DMS114 treated with DMSO at 0.1 percent for 48 hours (cell line): ENCODE measurements around the gene CNIH4.
"Not testable (repeated sequence)": the region's sequence is repeated elsewhere in the genome, so short reads cannot be mapped to it uniquely, and the experiment has no call there.

ENCODE experiments used
- DNase-seq: peaks from one replicate; lab custom pipeline; 2025; ENCODE audit not compliant: unreplicated experiment; lab: John Stamatoyannopoulos, UW

CNIH4 gene

DNA sequence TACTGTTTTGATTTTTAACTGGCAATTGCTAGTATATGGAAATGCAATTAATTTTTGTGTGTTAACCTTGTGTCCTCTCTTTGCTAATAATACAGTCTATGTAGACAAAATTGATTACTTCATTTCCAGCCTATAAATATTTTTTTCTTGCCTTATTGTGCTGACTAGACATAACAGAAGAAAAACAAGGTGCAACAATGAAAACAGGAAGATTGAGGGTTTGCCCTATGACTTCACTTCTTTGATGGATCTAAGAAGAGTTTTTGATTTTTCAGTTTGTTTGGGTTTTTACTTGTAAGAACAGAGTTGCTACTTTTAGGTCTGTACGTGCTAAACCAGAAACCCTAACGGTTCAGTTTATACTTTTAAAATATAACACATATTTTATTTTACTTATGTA is 8.5 kb upstream of the CNIH4 start:
- no peak for DNase-seq

DNA sequence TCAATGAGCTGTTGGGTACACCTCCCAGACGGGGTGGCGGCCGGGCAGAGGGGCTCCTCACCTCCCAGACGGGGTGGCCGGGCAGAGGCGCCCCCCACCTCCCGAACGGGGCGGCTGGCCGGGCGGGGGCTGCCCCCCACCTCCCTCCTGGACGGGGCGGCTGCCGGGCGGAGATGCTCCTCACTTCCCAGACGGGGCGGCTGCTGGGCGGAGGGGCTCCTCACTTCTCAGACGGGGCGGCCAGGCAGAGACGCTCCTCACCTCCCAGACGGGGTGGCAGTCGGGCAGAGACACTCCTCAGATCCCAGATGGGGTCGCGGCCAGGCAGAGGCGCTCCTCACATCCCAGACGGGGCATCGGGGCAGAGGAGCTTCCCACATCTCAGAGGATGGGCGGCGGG is 7.0 kb upstream of the CNIH4 start:
- DNase-seq = not testable (repeated sequence)

DNA sequence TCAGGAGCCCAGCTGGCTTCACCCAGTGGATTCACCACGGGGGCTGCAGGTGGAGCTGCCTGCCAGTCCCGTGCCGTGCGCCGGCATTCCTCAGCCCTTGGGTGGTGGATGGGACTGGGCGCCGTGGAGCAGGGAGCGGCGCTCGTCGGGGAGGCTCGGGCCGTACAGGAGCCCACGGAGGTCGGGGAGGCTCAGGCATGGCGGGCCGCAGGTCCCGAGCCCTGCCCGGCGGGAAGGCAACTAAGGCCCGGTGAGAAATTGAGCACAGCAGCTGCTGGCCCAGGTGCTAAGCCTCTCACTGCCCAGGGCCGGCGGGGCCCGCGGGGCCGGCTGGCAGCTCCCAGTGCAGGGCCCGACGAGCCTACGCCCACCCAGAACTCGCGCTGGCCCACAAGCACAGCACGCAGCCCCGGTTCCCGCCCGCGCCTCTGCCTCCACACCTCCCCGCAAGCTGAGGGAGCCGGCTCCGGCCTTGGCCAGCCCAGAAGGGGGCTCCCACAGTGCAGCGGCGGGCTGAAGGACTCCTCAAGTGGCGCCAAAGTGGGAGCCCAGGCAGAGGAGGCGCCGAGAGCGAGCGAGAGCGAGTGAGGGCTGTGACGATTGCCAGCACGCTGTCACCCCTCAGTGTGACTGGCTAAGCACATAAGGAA is 4.1 kb upstream of the CNIH4 start:
- not testable (repeated sequence) for DNase-seq

- no peak for DNase-seq
These were observed 2.4 kb upstream of the CNIH4 start for GRCh38 chr1:224353975-224354925.

DNA sequence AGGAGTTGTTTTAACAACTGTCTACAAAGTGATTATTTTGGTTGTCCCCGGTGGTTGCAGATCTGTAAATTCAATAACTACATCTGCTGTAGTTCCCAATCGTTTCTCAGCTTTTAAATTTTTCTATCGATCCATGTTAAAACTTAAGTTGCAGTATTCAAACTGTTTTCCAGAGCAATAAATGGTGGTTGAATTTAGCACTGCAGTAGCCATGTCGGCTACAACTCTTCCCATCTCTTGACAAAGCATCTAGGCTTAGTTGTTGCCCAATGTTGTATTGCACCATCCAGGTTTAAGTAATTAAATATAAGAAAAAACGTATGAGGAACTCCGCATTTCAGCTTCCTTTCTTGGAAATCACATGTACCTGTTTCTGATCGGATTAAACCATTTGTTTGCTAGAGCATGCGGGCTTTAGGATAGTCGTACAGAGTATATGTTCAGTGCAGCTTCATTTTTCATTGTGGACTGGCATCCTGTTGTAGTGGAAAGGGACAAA is 996 bp downstream of the CNIH4 start:
- DNase-seq = no peak

DNA sequence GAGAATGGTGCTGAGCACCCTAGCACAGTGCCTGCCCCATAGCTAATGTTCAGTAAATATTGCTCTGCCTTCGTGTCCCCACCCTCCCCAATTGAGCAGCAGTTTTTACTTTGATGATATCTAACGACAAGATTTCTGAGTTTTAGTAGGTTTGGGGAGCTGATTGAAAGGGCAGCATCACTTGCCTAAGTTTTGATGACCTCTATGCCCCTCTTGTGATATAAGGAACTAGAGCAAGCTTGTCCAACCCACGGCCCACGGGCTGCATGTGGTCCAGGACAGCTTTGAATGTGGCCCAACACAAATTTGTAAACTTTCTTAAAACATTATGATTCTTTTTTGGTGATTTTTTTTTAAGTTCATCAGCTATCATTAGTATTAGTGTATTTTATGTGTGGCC is 1.6 kb downstream of the CNIH4 start:
- no peak for DNase-seq

GRCh38 chr1:224359207-224359606 is 2.5 kb downstream of the CNIH4 start:
- no peak for DNase-seq

GRCh38 chr1:224368409-224368808 is 11.7 kb downstream of the CNIH4 start:
- DNase-seq = no peak

GRCh38 chr1:224373008-224373590 is 16.4 kb downstream of the CNIH4 start:
- DNase-seq = no peak

GRCh38 chr1:224375059-224375458 is 18.4 kb downstream of the CNIH4 start:
- no peak for DNase-seq

GRCh38 chr1:224377676-224378006 is 21.0 kb downstream of the CNIH4 start:
- DNase-seq = no peak

- no peak for DNase-seq
These were observed 22.4 kb downstream of the CNIH4 start for GRCh38 chr1:224378855-224379631.

GRCh38 chr1:224380003-224380402 is 23.3 kb downstream of the CNIH4 start:
- DNase-seq = no peak

DNA sequence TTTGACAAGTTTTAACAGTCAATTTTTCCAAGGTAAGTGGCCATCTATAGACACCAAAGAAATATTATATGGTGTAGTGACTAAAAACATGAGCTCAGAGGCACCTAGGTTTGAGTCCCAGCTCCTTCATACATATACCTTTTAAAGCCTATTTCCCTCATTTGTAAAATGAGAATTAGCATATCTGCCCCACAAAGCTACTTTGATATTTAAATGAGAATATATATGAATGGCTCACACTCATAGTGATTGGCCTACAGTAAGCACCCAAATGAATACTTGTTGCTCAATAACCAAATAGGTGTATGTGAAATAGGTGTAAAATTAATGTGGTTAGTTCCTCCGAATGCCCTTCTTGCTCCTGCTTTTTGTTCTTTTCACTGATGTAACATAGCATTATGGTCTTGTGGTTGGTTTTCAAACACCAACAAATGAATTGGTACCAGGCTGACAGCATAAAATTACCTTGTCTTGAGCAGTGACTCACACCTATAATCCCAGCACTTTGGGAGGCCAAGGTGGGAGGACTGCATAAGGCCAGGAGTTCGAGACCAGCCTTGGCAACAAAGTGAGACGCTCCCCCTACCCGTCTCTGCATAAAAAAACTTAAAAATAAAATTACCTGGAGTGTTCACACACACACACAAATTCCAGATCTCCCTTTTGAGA is 25.3 kb downstream of the CNIH4 start:
- DNase-seq = no peak

- DNase-seq = no peak
These were observed 26.5 kb downstream of the CNIH4 start for GRCh38 chr1:224383218-224383617.

DNA sequence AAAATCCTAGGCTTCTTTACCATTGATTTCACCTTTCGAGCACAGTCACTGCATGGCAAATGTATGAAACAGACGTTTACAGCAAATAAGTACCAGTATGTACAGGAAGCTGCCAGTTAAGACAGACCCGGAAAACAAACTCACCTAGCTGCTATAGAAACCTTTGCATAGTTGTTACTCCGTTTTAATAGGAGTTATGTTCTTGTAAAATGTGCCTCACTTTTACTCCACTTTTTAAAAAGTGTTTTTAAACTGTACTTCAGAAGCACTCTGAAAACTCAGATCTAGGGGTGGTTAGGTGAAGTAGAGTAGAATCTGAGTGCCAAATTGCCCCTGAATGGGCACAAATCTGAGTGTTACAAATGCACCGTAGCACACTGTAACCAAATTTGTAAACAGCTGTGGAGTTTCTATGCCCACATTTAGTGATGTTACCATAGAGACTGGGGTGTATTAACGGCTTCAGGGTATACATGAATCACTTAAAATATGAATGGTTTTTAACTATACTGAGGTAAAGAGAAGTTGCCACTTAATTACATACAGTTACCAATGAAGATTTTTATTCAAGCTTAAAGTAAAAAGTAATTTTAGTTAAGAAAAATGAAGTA is 30.7 kb downstream of the CNIH4 start:
- DNase-seq = no peak

- DNase-seq = no peak
These were observed 31.3 kb downstream of the CNIH4 start for GRCh38 chr1:224387943-224388342.

- no peak for DNase-seq
These were observed 33.8 kb downstream of the CNIH4 start for GRCh38 chr1:224390517-224390916.

GRCh38 chr1:224392411-224393249 is 36.0 kb downstream of the CNIH4 start:
- no peak for DNase-seq
